Stomach (tissue), 9 donors: ENCODE data around the gene SORL1. TPM values are rescaled to one million over a fixed set of nuclear protein-coding genes. Genes with fewer than 3 reads are reported as not detected.

ENCODE experiments used
- DNase-seq, 2 donors: peaks; one replicate each; pipeline versions ENCODE4 v3.0.0 to v3.0.0-alpha.2; 2013 to 2019
- H3K27ac ChIP-seq, 5 donors: fragments of 200-600 bp in 4 of 5; sonication (generic) in 4 of 5; one replicate each; pipeline ENCODE4 v1.5.1; 2013 to 2019; ENCODE audit warnings: mild to moderate bottlenecking in 1 of 5, moderate library complexity in 1 of 5
- H3K27me3 ChIP-seq, 3 donors: fragments of 200-600 bp; sonication (generic); one replicate each; pipeline ENCODE4 v1.5.1; 2017 to 2019; ENCODE audit warnings: mixed run types in 1 of 3
- H3K36me3 ChIP-seq, 4 donors: fragments of 200-600 bp; sonication (generic); 1 replicate in 3 of 4; 2 replicates in 1 of 4; pipeline ENCODE4 v1.5.1; 2016 to 2019
- H3K4me1 ChIP-seq, 4 donors: fragments of 200-600 bp; sonication (generic); one replicate each; pipeline ENCODE4 v1.5.1; 2016 to 2019
- H3K4me3 ChIP-seq, 4 donors: fragments of 200-600 bp; sonication (generic) in 3 of 4; one replicate each; pipeline ENCODE4 v1.5.1; 2016 to 2019; ENCODE audit warnings: mild to moderate bottlenecking in 1 of 4
- H3K9me3 ChIP-seq, 4 donors: fragments of 200-600 bp; sonication (generic); one replicate each; pipeline ENCODE4 v1.5.1; 2016 to 2019
- EP300 ChIP-seq: sonication (generic); formaldehyde crosslinking; IDR thresholded peaks from one replicate; pipeline ENCODE4 v1.6.1; 2017; ENCODE audit warnings: antibody characterized with exemption
- POLR2A ChIP-seq, 4 donors: fragments of 450-650 bp; IDR thresholded peaks; one replicate each; pipeline ENCODE4 v1.6.1; 2016; ENCODE audit warnings: antibody characterized with exemption in 4 of 4, control low read depth in 2 of 4, mild to moderate bottlenecking in 1 of 4, moderate library complexity in 1 of 4
- POLR2AphosphoS5 ChIP-seq, 3 donors: sonication (generic); formaldehyde crosslinking; IDR thresholded peaks; one replicate each; pipeline ENCODE4 v1.6.1; 2016; ENCODE audit warnings: antibody characterized with exemption in 3 of 3
- WGBS, 5 donors: extraction: QIAGEN DNeasy Blood & Tissue Kit in 3 of 5; methylation state at CpG; one replicate each; pipeline versions ENCODE4 v1.1.5 to v1.1.7; 2013 to 2018; 5-methylcytosine and 5-hydroxymethylcytosine counted together
- intact Hi-C: fragments of 100-400 bp; cut with DNase I; formaldehyde crosslinking; loops from one replicate; pipeline ENCODE4 v1.15.1; 2023; ENCODE audit warnings: low total_unique reads
- polyA plus RNA-seq, 3 donors: library from polyadenylated mRNA; stranded (reverse); fragments of 200-250 nt; gene quantifications; one replicate each; pipeline ENCODE4 v1.2.3, GENCODE V29; 2013
- total RNA-seq, 5 donors: library from RNA; depleted of rRNA; stranded (reverse); fragments of >200 nt; gene quantifications; one replicate each; pipeline versions ENCODE4 v1.1.0 to v1.2.3, GENCODE V29; 2014 to 2016
- TF ChIP-seq, protein P1 (sequence below), 7 experiments: fragments of 450-650 bp in 4 of 7; fragments of 200-600 bp in 3 of 7; sonication (generic) in 3 of 7; IDR thresholded peaks; one replicate each; pipeline ENCODE4 v1.5.1; 2016 to 2019; ENCODE audit warnings: antibody characterized with exemption in 7 of 7, control low read depth in 2 of 7, mild to moderate bottlenecking in 1 of 7
- donor health status: healthy with polysubstance abuse.
- donor health status: Bipolar disorder and iron deficiency.
- donor health status: healthy.

SORL1 gene
- total and polyA plus RNA-seq, 8 donors = 0.76 to 161 (median 18.2) TPM

DNA sequence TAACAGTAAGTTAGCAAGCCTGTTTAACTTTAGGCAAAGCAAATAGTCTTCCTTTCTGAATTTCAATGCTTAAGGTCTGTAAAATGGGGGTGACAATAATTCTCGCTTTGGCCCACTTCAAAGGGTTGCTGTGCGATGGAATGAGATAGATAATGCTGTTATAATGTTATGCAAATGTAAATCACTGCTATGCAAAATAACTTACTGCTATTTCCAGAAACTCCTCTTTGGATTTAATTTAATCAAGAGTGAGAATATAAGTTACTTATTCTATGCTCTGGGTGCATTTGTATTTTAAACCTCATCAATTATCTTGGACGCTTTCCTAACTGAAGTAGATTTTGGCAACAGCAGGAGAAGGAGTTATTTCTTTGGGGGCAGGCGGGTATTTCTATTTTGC lies 4.1 kb upstream of the SORL1 start:
- Histone ChIP-seq H3K27ac (peak overlapping the region in 2 of 5 donors; percentile 80 to 81), H3K9me3 (no peaks in the 10 kb centered on the region), H3K27me3 (peaks cover 0 to 10% (median 3%) of the 10 kb centered on the region in 3 donors), H3K36me3 (no peaks in the 10 kb centered on the region), H3K4me3 (no peak overlapping the region), H3K4me1 (peaks cover 0 to 42% (median 21%) of the 10 kb centered on the region in 4 donors)
- DNase-seq = no peak
- no peak for TF ChIP-seq POLR2AphosphoS5 (IDR thresholded peaks at IDR 0.05)
- no peak for TF ChIP-seq EP300
- TF ChIP-seq, protein P1, sequence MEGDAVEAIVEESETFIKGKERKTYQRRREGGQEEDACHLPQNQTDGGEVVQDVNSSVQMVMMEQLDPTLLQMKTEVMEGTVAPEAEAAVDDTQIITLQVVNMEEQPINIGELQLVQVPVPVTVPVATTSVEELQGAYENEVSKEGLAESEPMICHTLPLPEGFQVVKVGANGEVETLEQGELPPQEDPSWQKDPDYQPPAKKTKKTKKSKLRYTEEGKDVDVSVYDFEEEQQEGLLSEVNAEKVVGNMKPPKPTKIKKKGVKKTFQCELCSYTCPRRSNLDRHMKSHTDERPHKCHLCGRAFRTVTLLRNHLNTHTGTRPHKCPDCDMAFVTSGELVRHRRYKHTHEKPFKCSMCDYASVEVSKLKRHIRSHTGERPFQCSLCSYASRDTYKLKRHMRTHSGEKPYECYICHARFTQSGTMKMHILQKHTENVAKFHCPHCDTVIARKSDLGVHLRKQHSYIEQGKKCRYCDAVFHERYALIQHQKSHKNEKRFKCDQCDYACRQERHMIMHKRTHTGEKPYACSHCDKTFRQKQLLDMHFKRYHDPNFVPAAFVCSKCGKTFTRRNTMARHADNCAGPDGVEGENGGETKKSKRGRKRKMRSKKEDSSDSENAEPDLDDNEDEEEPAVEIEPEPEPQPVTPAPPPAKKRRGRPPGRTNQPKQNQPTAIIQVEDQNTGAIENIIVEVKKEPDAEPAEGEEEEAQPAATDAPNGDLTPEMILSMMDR (IDR thresholded peaks at IDR 0.05) = no peak
- no peak for TF ChIP-seq POLR2A (IDR thresholded peaks at IDR 0.05)
- intact Hi-C loops = no loop called here
- WGBS, 5 donors = 82 to 92% (median 90%) methylated on average over 4 of the region's 4 CpGs

GRCh38 chr11:121448431-121448941 lies 3.6 kb upstream of the SORL1 start:
- Histone ChIP-seq H3K27me3 (peaks cover 0 to 10% (median 3%) of the 10 kb centered on the region in 3 donors), H3K4me1 (peaks cover 0 to 47% (median 25%) of the 10 kb centered on the region in 4 donors), H3K9me3 (no peaks in the 10 kb centered on the region), H3K4me3 (no peak overlapping the region), H3K36me3 (no peaks in the 10 kb centered on the region), H3K27ac (peak overlapping the region in 2 of 5 donors; percentile 80 to 81)
- DNase-seq = no peak
- TF ChIP-seq EP300 = no peak
- TF ChIP-seq POLR2AphosphoS5 (IDR thresholded peaks at IDR 0.05) = no peak
- TF ChIP-seq, protein P1 (IDR thresholded peaks at IDR 0.05) = no peak
- TF ChIP-seq POLR2A (IDR thresholded peaks at IDR 0.05) = no peak
- WGBS, 5 donors = 54 to 81% (median 77%) methylated on average over 3 of the region's 3 CpGs
- intact Hi-C loops = no loop called here

DNA sequence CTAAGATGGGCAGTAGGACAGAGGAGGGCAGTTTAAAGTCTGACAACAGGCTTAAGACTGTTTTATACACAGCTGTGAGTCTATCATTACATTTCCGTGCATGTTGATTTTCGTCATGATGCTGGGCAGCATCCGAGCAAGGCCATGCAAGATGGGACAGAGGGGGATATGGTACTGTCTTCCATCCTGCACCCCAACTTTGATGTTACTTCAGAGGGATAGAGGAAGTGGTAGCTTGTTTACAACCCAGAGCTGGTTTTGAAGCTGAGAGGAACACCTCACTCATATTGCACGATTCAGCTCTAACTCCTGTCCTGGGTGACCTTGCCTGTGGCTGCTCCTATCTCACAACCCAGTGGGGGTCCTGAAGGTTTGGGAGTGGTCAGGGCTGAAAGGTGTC lies 3.0 kb upstream of the SORL1 start:
- H3K4me1 ChIP-seq = peaks cover 0 to 53% (median 28%) of the 10 kb centered on the region in 4 donors
- peak overlapping the region in 2 of 5 donors; percentile 80 to 81 for H3K27ac ChIP-seq
- 84 to 92% (median 90%) methylated on average over 4 of the region's 4 CpGs for WGBS, 5 donors
- peaks cover 0 to 10% (median 3%) of the 10 kb centered on the region in 3 donors for H3K27me3 ChIP-seq
- intact Hi-C loops = no loop called here
- no peaks in the 10 kb centered on the region for H3K9me3 ChIP-seq
- no peak for DNase-seq
- H3K4me3 ChIP-seq = no peak overlapping the region
- no peaks in the 10 kb centered on the region for H3K36me3 ChIP-seq
- no peak for TF ChIP-seq POLR2AphosphoS5 (IDR thresholded peaks at IDR 0.05)
- TF ChIP-seq POLR2A (IDR thresholded peaks at IDR 0.05) = no peak
- no peak for TF ChIP-seq EP300
- TF ChIP-seq, protein P1 (IDR thresholded peaks at IDR 0.05) = no peak

DNA sequence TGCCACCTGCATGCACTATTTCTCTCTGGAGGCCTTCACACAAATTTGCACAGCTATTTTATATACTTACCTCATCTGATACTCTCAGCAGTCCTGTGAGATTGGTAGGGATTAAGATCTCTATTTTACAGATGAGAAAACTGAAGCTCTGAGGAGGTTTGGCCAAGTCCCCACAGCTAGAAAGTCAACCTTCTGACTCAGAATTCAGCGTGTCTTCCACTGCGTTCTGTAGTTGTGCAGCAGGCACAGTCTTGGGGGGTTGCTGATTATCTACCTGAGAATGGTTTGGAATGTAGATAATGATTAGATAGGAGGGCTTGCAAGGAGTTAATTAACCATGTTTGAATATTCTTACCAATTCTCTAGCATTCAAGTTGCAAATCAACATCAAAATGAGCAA lies 2.5 kb upstream of the SORL1 start:
- H3K27ac ChIP-seq = peak overlapping the region in 2 of 5 donors; percentile 80 to 81
- no peaks in the 10 kb centered on the region for H3K36me3 ChIP-seq
- no peak for TF ChIP-seq POLR2AphosphoS5 (IDR thresholded peaks at IDR 0.05)
- TF ChIP-seq POLR2A (IDR thresholded peaks at IDR 0.05) = no peak
- no peak for TF ChIP-seq EP300
- TF ChIP-seq, protein P1 (IDR thresholded peaks at IDR 0.05) = no peak
- H3K4me1 ChIP-seq = peaks cover 0 to 58% (median 28%) of the 10 kb centered on the region in 4 donors
- intact Hi-C loops = no loop called here
- WGBS, 5 donors = 87 to 91% (median 88%) methylated on average over 2 of the region's 2 CpGs
- no peaks in the 10 kb centered on the region for H3K9me3 ChIP-seq
- H3K4me3 ChIP-seq = no peak overlapping the region
- H3K27me3 ChIP-seq = peaks cover 0 to 10% (median 3%) of the 10 kb centered on the region in 3 donors
- DNase-seq = no peak
